Stimulated activated naive CD8-positive, alpha-beta T cell treated with anti-CD3 and anti-CD28 coated beads, Interleukin-15, Interleukin-2, amounts not matched to agents 100 U/mL and 50 U/mL, for 24 hours (primary cell): ENCODE measurements around the gene IPO4.

Experiments
- ATAC-seq: fragments of 150-1000 bp; cut with Tn5 transposase; one replicate; pipeline ENCODE4 v1.10.0; 2021
- DNase-seq: peaks from one replicate; pipeline ENCODE4 v3.0.0; 2021

Gene IPO4

GRCh38 chr14:24194873-24195185, 6.2 kb upstream of the IPO4 start:
- ATAC-seq (no peak), DNase-seq (no peak)

GRCh38 chr14:24194186-24194872, 5.7 kb upstream of the IPO4 start:
- DNase-seq (no peak), ATAC-seq (no peak)

GRCh38 chr14:24192933-24193332, 4.3 kb upstream of the IPO4 start:
- no peak for ATAC-seq
- no peak for DNase-seq

GRCh38 chr14:24190416-24190815, 1.8 kb upstream of the IPO4 start:
- ATAC-seq, result no peak

DNA sequence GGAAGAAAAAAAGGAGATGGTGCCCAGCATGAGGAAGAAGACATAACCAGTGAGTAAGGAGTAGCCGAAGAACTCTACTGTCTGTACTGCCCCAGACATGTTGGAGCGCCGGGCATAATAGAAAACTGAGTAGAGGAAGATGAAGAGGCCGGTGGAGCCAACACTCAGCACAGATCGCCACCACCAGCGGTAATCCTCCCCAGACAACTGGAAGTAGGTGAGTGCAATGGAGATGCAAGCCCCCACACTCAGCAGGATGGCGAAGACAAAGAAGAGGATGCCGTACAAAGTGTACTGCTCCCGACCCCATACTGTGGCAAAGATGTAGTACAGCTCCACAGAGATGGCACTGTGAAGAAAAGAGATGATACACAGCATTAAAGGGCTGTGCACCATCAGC, 844 bp upstream of the IPO4 start:
- ATAC-seq (no peak), DNase-seq (no peak)

More at GRCh38 chr14:24190416-24190815, 1.8 kb upstream of the IPO4 start:
- DNase-seq, result no peak

DNA sequence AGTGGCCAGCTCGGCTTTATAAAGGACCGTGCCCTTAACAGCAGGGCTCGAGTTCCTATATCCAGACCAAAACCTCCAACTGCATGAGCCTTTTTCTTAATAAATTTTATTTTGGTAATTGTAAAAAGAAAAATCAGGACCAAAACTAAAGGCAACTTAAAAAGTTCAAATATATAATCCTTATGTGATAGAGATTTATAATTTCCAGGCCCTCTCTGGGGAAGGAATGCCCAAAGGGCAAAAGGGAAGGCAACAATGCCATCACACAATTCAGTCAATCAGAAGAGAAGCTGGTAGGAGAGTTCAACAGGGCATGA, 401 bp upstream of the IPO4 start:
- DNase-seq, result no peak
- no peak for ATAC-seq

DNA sequence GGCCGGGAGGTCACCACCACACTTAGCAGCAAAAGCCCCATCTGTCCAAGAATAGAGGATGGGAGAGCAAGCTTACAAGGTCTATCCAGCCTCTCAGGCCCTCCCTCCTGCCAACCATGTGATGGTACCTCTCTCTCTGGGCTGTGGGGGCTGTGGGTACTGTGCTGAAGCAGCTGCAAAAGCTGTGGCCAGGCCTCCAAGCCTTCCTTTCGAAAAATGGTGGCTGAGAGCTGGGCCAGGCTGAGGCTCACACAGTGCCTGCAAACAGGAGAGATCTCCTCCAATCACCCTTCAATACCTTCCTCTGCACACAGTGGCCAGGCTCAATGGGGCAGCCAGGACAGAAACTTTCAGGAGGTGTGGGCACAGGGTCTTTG, 1.1 kb downstream of the IPO4 start:
- ATAC-seq, result no peak
- DNase-seq, result no peak

- ATAC-seq, result no peak
- DNase-seq, result no peak
Measured at GRCh38 chr14:24186831-24187538, 1.6 kb downstream of the IPO4 start.

- ATAC-seq (no peak), DNase-seq (no peak)
Measured at GRCh38 chr14:24185741-24186140, 2.9 kb downstream of the IPO4 start.

DNA sequence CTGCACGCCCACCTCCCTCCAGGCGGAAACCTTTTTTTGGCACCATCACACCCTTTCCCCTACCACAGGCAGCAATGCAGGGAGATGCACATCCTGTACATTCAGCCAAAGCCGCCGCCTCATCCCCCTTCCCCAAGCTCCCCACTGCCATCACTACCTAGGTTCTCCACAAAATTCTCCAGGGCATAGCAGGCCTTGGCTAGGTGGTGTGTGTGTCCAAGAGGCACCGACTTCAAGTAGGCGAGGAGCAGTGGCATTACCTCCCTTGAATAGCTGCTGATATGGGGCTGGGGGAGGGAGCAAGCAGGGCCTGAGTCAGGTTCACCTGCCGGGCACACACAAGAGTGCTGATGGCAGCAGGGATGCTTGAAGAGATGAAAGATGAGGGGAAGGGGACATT, 3.6 kb downstream of the IPO4 start:
- no peak for ATAC-seq
- DNase-seq, result no peak

DNA sequence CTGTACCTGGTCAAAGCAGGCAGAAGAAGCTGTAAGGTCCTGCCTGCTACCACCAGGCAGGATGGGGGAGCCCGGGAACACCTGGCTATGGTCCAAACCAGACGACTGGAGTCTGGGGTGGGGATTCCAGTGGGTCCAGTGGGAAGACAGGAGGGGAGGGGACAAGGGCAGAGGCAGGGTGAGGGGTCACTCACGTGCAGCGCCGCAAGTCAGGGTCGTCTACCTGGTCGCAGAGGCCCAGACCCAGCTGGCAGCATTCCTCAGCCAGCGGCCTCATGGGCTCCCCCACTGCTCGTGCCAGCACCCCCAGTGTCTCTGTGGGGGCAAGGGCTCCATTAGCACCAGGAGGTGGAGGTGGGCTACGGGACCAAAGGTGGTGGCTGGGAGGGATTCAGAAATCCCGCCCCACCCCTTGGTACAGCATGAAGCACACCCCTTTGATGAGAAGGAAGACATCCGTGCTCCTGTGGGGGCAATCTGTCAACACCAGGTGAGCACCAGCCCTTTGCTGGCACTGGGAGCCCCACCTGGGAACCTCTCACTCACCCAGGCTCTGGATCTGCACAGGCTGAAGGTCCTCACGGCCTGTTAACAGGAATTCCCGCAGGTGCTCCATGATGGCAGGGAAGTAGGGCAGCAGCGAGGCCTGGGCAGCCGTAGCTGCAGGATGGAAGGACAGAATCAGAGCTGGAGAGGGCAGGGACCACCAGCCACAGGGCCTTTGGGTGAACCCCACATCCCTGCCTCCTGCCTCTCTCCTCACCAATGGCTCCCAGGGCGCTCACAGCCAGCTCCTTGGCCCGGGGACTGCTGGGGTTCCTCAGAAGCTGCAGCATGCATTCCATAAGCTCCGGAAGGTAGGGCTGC, 4.3 kb downstream of the IPO4 start:
- DNase-seq (no peak), ATAC-seq (no peak)

DNA sequence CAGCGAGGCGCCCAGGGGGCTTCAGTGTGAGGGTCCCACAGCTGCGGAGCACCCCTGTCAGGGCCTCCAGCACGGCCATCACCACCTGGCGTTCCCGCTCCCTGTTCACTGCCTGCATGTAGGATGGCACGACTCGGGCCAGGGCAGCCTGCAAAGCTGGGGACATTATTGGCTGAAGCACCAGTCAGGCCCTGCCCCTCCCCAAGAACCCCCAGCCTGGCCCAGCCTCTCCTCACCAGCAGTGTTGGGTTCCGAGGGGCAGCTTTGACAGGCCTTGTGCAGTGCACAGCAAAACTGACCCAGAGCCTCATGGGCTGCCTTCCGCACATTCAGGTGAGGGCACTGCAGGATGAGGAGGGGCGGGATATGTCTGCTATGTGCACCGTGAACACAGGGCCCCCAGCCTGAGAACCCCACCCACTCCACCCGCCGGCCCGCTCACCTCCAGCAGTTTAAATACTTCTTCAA, 5.6 kb downstream of the IPO4 start:
- no peak for DNase-seq

DNA sequence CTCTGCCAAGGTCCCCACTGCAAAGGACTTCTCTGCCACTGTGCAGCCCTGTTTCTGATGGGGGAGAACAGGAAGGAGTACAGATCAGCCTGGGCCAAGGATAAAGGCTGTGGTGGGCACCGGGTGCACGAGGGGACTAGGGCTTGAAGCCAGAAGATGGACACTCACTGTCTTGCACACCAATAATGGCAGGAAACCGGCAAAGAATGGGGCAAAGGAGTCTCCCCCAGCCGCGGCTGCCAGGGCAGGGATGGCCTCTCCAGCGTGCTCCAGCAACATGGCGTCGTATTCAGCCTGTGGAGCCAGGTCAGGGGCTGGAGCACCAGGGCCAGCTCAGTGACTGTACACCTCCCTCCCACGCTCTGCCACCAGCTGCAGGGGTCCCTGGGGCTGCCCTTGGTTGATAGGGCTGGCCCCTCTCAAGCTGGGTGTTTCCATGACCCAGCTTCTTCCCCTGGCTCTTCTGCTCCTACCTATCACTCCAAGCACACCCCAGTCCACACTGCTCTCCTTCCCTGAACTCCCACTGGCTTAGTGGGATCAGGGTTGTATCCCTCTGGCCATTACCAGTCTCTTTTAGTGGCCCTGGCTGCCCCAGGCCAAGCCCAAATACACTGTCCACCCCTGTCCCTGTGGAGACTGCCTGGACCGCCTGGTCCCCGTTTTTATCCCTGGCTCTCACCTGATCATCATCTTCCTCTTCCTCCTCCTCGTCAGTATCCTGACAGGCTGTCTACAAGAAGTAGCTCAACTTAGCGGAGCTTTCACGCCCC, 6.3 kb downstream of the IPO4 start:
- DNase-seq, result no peak
- ATAC-seq, result no peak

More for the DNA sequence above, 5.6 kb downstream of the IPO4 start:
- ATAC-seq, result no peak

- DNase-seq (no peak), ATAC-seq (no peak)
Measured at GRCh38 chr14:24181371-24182077, 7.1 kb downstream of the IPO4 start.

DNA sequence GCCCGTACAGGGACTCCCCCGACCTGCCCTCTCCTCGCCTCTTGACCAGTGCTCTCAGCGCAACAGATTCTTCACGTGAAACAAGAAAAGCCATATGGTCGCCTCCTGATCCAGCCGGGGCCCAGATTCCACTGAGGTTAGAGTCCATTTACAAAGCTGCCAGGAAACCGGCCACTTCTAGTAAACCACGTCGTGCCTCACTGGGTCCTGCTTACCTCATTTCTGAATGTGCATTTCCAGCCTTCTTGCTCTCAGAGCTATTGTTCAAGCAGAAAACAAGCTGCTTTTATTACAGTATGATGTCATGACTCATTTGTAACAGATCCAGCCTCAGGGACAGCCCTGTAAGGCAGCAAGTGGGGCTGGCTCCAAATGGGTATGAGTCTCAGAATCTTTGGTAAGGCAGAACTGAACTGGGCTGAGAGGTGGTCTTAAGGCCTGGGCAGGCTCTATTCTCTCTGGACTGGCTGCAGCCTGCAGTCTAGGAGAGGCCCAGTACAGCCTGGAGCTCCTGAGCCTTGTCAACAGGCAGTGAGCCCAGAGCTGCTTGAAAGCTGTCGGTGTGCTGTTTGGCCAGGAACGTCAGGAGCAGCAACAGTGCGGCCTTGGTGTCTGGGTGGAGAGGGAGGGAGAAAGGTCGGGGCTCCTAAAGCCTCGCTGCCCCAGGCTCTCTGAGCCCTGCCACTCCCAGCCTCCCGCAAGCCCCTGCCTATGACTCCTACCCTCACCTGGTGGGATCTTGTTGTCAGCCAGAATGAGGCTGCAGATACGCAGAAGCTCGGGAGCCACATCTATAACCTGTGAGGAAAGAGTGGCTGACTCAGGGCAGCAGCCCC, 8.4 kb downstream of the IPO4 start:
- DNase-seq (no peak), ATAC-seq (no peak)

GRCh38 chr14:24179294-24179960, 9.2 kb downstream of the IPO4 start:
- DNase-seq (no peak), ATAC-seq (peak; percentile 7)

DNA sequence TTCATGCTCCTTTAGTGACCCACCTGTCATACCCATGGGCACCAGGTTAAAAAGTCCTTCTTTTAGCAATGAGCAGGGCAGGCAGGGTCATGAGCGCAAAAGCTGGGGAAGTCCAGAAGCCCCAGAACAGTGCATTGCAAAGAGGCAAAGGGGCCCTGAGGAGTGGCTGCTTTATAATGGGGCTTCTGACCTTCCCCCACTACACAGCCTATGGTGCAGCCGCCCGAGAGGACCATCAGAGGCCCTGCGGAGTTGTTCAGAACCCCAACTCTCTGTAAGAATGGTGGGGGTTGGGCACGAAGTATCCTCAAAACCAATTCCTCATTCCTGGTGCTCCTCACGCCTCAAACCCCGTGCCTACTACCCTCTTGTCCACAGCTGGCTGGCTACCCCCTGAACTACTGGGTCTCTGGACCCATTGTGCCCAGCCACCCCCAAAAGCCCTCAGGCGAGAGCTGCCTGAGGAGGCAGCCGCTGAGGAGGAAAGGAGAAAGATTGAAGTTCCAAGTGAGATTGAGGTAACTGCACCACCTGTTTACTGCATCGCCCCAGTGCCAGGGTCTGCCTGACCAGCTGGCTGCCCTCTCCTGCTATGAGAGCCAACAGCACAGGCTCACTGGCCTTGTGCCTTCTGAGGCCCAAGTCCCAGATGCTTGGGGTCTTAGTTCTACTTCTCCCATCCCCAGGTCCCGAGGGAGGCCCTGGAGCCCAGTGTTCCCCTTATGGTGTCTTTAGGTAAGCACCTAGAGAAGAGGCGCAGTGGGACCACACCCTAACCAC, 10.0 kb downstream of the IPO4 start:
- DNase-seq, result no peak
- ATAC-seq, result no peak

GRCh38 chr14:24177891-24178290, 10.7 kb downstream of the IPO4 start:
- ATAC-seq (no peak), DNase-seq (no peak)

- ATAC-seq (no peak), DNase-seq (no peak)
Measured at GRCh38 chr14:24177041-24177825, 11.4 kb downstream of the IPO4 start.
